HG03060 (cell line): Measurements from ENCODE around the gene B3GAT1.

Experiments used
- ATAC-seq: cut with Tn5 transposase; IDR thresholded peaks from one replicate; pipeline ENCODE4 v1.9.1; 2021; ENCODE audit warnings: low read depth, moderate number of reproducible peaks; ENCODE audit not compliant: unreplicated experiment

B3GAT1 gene

DNA sequence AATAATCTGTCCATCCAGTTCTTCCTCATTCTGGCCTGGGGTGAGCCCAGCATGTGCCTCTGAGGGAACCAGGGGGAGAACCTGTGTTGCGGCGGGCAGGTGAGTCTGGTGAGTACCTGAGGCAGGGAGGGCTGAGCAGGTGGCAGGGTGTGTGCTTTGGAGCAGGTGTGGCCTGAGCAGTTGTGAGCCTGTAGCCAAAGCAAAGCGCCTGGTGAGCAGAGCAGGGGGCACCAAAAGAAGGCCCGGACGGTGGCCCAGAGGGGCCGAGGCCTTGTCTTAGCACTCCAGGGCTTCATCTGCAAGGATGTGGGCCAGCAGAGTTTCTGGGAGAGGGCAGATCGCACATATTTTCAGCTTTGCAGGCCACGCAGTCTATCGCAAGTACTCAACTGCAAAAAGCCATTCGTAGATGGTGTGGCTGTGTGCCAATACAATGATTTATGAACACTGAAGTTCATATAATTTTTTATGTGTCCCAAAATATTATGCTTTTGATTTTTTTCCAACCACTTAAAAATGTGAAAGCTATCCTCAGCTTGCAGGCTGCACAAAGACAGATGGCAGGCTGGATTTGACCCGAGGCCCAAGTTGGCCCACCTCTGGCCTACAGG, 71.6 kb downstream of the B3GAT1 start:
- ATAC-seq = no peak

DNA sequence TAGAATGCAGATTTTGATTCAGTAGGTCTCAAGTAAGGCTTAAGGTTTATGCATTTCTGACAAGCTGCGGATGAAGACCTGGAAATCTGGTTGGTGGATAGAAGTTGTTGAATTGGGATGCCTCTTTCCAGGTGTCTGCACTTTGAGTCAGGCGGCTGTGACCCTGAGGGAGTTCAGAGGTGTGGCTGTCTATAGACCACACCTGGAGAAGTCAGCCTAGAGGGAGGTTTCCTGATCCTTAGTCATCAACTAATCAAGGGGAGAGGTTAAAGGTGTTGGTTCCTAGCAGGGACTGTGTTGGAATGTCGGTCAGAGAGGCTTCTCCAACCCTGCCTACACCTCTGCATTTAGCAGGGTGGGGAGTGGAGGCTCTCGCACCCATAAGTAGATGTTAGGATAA, 72.3 kb downstream of the B3GAT1 start:
- no peak for ATAC-seq

- no peak for ATAC-seq
These were observed 73.4 kb downstream of the B3GAT1 start for GRCh38 chr11:134338654-134339053.

GRCh38 chr11:134338068-134338467, 74.0 kb downstream of the B3GAT1 start:
- no peak for ATAC-seq

DNA sequence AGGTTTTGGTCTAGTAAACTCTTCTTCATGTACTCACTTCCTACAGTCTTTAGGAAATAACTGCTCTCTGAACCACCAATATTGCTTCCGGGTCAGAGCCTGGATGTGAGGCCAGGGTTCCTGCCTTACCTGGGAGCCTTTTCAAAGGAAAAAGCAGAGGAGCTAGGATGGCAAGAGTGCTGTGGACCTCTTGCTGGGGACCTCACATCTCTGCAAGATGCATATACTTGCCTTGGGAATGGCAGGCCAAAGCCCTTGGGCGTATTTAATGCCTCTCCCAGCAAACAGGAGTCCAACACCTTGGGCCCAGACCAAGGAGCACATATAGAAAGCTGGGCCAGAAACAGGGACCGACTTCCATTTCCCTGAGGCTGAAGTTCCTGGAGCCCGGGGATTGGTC, 75.0 kb downstream of the B3GAT1 start:
- no peak for ATAC-seq

DNA sequence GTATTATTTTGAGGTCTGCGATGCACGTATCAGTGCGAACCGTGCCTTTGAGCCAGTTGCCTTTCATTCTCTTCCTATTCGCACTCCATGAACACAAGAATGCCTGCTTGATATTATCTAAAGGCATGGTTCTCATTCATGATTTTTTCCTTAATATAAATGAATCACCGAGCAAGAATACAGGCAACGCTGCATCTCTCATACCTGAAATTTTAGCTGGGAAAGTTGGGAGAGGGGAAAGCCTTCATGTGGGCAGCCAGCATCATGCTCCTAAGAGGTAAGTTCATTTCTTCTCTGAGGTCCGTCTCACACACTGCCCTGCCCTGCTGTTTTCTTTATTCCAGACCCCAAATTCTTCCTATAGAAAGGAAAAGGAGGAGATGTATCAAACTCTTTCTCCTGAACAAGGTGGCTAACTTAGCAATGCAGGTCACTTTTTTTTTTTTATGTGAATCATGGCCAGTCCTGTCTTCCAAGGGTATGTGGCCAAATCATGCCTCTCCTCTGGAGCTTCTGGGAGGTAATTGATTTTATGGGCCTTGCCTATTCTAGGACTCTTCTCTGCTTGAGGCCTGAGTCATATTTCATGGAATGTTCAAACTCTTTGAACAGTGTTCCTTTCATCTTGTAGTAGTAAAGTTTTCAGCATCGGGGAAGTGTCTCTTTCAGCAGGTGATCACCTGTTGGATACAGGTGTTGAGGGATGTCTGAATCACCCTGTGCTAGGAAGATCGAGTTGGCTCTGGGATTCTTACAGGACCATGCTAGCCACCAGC, 77.1 kb downstream of the B3GAT1 start:
- ATAC-seq = no peak

DNA sequence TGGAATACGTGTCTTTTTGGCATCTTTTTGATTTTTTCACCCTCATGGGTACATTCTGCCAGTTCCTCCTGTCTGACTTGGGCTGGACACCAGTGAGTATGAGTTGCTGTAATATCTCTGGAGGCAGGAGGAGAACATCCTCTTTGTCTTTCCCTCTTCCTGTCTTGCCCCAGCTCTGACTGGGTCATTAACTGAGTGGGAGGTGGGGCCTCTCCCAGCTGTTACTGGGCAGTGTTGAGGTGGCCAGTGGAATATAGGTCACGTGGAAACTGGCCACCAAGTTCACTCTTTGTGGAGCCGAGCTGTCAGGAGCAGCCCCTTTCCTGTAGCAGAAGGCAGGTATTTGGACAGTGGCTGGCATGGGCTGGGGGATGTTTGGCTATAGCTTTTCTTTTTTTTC, 78.1 kb downstream of the B3GAT1 start:
- ATAC-seq = no peak

DNA sequence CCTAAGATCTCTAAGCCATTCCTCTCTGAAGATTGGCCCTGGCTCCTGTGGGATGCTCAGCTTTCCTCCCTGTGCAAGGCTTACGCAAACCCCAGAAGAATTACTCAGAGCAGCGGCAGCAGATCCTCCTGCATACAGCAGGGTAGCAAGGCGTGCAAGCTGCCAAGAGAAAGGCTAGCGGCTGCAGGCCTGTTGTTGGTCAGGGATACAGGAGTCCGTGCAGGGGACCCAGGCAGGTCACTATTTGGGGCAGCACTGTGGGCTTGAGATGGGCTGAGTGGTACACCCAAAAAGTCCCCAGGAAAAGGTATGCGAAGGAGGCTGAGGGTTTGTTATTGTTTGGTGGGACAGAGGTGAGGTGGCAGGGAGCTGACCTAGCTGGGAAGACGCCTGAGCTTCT, 78.7 kb downstream of the B3GAT1 start:
- no peak for ATAC-seq

DNA sequence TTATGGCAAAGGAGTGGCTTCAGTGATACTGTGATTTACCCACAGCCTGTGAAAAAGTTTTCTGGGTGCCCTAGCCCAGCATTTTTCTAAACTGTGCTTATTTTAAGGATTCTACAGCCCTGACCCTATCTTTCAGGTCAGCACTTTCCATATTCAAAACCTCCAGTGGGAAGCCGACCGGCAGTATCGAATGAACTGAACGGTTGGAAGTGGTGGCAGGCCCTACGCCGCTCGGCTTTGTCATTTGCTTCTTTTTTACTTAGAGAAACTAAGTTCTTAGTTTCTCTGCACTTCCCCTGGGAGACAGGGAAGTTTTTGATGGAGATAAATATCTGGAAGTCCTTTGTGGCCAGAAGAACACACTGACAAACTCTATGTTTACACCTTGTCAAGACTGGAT, 79.3 kb downstream of the B3GAT1 start:
- ATAC-seq = no peak

DNA sequence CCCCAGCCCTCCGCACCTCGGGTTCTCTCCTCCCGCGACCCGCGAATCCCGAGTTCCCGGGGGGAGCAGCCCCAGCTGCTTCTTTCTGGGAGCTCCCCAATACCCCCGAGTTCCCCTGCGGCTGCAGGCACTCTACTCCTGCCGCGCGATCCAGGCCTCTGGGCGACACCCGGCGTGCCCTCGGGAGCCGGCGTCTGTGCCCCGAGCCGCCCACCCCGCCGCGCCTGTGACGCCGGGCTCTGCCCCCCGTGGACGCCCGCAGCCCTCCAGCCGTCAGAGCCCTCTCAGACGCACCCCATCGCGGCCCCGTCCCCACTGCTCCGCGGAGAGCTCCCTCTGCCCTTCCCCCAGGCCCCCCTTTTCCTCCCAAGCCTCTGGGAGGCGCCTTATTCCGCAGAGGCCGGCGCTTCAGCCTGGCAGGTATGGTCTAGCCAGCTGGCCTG, 79.8 kb downstream of the B3GAT1 start:
- ATAC-seq = no peak

DNA sequence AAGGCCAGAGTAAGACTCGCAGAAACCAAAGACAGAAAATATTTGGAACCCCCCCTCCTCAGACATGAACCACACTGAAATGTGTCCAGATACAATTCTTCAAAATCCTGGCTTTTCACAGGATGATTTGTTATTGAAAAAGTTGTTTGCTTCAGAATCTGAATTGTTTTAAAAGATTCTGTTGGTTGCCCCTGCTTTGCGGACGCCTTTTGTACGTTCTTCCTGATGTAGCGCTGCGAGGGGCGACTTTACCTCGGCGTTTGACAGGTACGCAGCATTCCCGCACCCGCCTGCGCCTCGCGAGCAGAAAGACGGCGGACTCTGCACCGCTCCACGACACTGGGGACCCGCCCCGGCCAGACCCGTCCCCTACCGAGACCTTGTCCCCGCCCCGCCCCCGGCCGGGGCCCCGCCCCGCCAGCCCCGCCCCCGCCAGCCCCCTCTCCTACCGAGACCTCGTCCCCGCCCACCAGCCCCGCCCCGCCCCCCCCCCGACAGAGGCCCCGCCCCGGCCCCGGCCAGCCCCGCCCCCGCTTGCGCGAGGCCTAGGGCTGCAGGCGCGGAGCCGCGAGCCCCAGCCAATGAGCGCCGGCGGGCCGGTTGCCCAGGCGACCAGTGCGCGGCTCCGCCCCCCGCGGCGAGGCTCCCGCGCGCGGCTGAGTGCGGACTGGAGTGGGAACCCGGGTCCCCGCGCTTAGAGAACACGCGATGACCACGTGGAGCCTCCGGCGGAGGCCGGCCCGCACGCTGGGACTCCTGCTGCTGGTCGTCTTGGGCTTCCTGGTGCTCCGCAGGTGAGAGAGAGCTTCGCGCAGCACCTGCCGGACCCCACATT, 80.5 kb downstream of the B3GAT1 start, which contains the start of gene GLB1L2:
TSS of gene GLB1L2 (plus strand) at position 635 of the 835 bp plus-strand sequence. CDS start at position 709, 74 bp downstream.
- ATAC-seq = peak; percentile 39

DNA sequence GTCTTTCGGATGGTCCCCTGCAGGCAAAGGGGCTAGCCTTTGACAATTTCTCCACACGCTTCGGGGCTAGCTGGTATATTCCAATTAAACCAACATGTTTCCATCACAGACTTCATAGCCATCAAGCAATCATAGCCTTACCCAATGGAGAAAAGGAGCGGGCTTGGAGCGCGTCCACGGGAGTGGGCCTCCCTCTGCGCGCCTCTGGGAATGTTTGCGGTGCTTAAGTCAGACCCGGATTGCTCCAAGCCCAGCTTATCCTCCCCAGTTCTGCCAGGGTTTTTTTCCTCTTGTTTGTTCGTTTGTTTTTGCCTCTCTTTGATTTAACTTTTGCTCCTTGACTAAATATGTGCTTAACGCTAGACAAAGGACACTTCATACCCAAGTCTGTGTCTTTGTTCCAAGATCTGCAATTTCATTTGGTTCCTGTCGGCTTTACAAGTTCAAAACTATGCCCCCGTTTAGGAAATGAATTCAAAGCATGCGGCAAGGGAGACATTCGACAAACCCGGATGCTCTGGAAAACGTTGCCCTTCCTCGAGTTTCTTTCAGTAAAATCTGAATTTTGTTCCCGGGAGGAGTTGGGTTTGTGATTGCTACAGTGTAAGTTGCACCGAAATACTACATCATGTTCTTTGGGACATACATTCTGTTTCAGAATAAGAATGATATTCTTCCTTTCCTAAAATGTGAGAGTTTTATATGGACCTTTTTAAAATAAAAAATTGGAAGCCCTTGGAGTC, 81.3 kb downstream of the B3GAT1 start:
- no peak for ATAC-seq
